Right hindlimb (tissue), 1 donor: ENCODE results near the gene CRYBG3.

ENCODE experiments used
- DNase-seq: peaks from one replicate; pipeline ENCODE4 v3.0.0-alpha.2; 2018

Gene CRYBG3

DNA sequence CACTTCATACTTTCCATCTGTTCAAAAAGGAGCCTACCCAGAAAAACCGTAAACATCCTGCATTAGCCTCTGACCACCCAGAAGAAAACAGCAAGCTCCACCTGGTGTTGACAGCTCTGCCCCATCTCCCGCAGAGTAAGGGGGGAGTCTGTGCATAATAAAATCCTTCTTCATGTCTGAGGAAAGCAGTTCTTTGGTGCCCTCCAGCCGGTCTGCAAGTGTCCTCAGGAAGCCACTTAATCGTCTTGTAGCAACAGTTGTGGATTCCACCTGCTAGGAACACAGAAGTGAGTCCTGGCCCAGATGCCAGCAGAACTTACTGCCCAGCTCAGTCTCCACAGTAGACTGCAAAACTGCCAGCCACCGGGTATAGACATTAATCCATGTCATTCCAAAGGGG lies 127.9 kb downstream of the CRYBG3 start:
- no peak for DNase-seq

DNA sequence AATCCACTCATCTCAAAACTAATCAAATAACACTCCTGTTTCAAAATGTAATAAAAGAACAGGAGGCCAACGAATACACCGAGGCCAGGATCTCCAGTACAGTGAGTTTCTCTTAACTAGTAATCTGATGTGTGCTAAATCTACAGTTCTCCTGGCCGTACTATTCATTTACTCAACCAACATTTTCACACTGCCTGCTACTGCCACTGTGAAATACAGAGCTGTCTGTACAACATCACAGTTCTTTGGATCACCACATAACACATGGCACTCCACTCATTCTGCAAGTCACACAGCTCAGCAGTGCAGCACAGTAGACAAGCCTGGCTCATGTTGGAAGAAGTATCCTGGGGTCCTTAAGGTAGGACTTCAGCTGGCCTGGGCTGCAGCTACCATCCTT lies 128.5 kb downstream of the CRYBG3 start:
- no peak for DNase-seq

DNA sequence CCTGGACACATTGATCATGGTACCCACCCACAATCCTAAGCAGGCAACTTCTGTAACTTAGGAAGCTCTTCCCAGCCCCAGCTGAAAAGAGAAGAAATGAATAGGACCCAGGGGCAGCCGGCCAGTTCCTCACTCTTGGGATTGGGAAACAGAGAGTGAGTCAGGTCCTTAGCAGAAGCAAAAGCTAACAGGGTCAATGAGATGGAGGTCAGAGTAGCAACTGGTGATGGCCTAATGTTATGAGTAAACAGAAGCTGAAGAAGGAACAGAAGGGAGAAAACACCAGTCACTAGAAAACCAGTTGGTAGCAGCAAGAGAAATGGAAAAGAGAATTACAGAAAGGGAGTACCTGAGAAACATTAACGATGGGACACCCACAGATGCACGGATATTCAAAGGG lies 130.5 kb downstream of the CRYBG3 start:
- DNase-seq, result no peak

DNA sequence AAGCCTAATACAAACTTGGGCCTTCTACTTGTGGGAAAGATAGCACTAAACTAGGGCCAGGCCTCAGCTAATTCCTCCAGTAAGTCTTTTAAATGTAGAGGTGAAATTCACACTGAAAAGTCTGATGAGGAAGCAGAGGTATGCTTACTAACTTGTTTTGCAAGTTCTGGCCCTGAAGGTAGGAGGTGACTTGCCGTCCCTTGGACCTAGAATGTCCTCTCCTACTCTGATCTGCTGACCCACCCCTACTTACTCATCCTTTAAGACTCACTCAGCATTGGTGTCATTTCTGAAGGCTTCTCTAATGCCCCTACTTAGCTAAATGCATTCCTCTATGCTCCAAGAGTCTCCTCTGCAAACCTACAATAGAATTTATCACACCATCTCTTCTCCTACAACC lies 131.1 kb downstream of the CRYBG3 start:
- DNase-seq, result no peak

DNA sequence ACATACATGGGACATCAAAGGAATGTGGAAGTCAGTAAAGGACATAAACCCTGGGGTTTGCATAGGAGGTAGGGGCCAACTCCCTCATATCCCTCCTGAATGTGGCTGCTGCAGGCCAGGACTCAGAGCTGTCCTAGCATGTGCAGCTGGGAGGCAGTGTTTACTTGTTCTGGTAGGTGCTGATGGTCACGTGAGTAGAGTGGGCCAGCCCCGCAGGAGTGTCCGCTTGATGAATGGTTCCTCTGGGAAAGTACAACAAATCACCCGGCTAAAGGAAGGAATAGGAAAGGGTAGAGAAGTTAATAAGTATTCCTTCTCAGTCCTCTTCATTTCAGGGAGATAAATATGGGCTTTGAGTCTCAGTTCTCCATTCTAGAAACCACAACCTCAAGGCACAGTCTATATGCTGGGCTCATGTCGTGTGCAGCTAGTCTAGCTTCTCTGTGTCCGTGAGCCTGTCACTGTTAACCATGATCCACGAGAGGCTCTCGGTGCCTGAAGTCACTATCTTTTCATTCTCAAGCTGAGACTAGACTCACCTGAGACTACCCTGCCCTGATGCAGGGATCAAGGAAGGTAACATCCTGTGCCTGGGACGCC lies 132.5 kb downstream of the CRYBG3 start:
- DNase-seq, result no peak

DNA sequence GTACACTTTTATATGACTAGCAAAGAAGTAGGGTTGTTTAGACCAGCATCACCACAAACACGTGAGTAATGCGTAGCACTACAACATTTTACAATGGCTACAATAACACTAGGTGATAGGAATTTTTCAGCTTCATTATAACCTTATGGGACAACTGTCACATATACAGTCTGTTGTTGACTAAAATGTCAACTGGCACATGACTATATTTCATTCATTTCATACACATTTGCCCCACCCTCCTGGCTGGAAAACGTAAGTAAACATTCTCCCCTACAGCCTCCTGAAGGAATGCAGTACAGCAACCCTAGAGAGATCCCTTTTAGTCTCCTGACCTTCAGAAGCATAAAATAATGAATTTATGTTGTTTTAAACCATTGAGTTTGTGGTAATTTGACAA lies 134.2 kb downstream of the CRYBG3 start:
- no peak for DNase-seq

DNA sequence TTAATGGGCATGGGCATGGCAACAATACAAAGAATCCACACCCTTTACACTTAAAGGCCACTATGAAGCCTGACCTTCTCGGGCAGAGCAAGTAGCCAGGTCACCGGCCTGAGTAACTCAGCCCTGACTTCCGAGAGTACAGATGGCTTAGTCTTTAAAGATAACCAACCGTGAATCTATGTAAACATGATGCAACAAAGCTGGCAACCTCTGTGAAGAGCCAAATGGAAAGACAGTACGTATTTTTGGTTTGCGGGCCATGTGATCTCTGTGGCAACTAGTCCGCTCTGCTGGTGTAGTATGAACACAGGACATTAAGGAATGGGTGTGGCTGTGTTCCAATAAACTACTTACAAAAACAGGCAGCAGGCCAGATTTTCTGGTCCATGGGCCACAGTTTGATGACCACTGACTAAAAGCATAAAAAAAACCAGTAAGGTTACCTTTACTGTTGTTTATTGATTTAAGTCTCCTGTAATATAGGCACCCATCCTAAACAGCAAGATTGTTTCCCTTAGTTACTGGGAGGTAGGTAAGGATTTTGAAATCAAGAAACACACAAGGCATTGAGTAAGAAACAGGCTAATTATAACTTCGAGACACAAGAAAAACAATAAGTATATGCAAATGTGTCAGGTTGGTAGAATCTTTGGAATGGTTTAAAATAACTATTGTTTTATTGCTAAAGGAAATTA lies 136.0 kb downstream of the CRYBG3 start:
- DNase-seq, result no peak

DNA sequence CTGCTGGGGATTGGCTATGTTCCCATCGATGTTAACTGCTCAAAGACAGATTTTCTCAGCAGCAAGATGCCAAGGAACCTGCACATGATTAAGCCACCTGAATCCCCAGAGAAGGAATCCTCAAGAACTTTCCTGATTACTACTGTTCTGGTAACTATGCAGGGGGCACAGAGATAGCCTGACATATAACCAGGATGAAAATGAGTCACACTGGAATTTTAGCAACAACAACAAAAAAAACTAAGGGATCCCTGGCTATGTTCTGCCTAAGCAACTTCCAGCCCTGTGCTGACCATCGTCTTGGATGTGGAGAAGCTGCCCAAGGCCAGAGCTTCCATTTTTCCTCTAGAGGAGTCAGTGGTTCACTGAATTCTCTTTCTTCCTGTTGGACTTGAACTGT lies 136.6 kb downstream of the CRYBG3 start:
- DNase-seq, result no peak

DNA sequence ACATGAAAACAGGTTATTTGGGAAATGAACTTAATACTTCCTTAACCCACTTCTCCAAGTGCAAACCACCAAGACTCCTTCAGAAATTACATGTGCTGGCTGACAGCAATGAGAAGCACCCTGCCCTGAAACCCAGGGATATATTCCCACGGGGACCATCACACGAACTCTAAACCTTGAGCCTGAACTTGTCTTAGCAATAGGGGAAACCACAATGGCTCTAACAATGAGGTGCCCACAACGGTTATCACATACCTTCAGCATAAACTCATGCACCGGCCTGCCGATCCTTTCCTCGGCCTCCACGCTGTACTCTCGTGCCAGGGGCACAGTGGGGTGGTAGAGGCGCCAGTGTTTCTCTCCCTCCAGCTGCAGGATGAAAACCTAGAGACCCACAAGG lies 137.0 kb downstream of the CRYBG3 start:
- DNase-seq, result no peak

DNA sequence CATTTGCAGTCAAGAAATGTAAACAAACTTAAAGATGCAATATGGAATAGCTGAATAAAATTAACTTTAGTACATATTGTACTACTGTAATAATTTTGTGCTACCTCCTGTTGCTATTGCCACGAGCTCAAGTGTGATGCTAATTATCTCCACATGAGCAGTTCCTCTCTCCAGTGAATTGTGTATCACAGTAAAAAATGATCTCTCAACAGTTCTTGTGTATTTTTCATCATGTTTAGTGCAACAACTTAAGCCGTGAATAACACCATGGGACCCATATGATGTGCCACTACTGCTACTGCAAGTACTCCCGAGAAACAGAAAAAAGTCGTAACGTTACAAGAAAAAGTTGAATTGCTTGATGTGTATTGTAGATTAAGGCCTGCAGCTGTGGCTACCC lies 138.1 kb downstream of the CRYBG3 start:
- no peak for DNase-seq

DNA sequence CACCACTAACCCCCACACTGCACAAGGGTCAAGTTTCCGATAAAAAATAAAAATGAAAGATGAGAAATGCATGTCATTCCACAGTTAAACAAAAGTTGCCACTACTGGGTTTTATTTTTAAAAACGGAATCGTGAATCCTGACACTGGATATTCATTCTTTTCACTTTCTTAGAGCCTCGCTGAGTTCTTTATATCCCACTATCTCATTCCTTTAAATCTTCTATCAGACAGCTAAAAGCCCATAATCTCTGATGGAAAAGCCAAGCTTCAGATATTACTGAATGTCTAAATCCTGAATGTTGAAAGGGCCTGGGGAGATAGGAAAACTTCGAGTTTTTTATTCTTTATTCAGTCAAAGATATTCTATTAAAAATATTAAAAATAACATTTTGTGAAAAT lies 138.7 kb downstream of the CRYBG3 start:
- DNase-seq, result no peak

DNA sequence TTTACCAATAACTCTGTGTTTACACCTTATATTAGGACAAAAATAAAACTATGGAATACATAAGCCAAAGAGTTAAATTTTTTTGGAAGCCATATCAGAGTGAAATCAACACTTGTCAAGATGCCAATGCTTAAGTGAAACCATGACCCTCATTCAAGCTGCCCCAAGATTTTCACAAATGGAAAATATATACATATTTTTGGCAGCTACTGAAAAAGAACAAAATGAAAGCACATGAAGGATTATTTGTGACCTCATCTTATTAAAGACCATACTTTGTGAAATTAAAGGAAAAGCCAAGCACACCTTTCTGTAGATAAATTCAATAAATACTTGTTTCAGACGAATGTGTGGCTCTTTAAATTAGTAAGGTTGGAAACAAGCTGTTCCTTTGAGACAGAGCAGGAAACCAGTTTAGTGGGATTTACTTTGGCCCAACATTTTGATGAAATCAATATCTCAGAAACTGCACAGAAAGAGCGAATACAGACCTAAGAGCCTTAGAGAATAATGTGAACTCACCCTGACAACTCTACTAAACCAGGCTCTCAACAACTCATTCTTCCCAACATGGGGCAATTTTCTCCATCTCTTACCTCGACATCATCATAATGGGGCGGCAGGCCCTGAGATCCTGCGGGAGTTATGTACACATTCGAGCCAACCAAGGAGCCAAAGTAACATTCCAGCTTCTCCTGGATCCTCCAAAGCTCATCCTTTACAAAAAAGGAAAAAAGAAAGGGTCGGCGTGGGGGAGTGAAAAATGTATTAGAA lies 139.4 kb downstream of the CRYBG3 start:
- peak; percentile 48 for DNase-seq

DNA sequence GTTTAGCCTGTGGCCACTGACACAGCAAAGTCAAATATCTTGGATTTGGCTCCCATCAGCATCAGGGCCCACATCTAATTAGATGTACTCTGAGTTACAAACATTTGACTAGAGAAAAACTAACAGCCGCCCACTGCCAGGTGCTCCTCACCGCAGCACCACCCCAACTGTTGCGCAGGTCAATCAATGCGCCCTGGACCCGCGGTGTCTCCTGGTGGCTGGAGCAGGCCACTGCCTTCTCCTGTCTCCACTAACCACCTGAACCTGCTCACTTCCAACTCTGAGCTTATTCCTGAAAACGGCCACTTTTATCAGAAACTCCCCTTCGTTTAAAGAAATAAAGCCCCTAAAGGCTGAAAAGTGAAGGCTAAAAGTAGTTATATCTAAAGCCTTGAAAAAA lies 146.2 kb downstream of the CRYBG3 start:
- DNase-seq, result no peak

DNA sequence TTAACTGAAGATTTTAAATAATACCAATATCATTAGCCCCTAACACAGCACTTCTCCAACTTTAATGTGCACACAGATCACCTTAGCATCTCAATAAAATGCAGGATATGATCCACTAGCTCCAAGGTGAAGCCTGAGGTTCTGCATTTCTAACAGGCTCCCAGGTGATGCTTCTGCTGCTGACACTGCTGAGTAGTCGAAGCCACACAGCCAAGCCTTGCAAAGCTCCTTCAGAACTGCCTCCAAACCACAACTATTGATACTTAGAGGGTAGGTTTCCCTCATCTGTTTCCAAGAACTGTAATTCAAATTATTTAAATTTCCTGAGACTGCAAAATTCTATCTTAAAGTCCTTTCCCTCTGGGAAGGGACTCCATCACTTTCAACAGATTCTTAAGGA lies 146.6 kb downstream of the CRYBG3 start:
- DNase-seq, result no peak

DNA sequence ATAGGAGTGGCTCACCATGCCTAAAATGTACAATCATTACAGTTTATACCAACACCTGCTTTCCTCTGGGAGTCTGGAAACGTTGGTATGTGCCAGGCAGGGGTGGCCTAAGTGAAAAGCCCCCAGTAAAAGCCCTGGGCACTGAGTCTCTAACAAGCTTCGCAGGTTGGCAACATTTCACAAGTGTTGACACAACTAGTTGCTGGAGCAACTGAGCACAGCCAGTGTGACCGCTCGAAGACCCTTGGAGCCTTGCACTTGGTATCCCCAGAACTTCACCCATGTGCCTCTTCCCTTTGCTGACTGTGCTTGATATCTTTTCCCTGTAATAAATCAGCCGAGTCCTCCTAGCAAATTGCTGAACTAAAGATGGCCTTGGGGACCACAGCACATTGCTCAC lies 147.7 kb downstream of the CRYBG3 start:
- DNase-seq, result no peak

DNA sequence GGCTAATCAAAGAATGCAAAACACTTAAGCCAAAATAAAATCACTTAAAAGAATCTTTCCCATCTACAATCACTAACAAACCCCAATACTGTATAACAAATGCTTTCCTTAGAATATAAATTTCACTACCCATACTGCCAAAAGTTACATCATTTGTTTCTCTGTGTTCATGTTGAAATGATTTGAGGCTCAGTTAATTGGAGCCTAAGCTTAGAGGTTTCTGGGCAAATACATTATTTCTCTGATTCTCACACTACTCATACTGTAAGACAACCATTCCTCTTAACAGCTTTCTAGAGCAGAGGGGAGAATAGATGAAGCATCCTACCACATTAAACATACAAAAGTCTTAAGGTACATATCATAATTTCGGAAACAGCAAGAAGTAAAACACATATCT lies 148.3 kb downstream of the CRYBG3 start:
- DNase-seq, result no peak

DNA sequence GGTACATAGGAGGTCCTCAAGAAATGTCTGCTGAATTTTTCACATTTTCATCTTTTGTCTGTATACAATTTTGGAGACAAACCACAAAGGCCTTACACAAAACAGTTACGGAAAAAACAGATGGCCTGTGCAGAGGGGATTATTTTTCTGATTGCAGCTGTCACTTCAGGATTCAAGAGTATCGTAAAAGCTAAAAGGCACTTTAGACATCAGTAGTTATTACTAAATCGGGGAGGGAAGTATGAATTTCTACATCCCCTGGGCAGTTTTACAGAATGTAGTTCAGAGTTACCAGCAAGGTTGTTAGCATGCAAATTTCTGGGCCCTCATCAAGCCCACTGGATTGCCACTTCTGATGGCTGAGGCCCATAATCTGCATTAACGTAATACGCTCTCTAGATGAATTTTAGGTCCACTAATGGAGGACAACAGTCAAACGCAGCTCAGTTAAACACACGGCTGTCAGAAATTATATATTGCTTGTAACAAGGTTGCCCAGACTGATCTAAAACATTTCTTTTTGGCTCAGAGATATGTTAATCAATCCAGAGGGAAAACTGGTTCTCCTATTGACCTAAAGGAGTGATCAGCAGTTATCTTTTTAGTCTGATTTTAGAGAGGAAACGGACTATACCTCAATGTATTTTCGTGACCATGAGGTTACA lies 149.3 kb downstream of the CRYBG3 start:
- DNase-seq, result no peak

DNA sequence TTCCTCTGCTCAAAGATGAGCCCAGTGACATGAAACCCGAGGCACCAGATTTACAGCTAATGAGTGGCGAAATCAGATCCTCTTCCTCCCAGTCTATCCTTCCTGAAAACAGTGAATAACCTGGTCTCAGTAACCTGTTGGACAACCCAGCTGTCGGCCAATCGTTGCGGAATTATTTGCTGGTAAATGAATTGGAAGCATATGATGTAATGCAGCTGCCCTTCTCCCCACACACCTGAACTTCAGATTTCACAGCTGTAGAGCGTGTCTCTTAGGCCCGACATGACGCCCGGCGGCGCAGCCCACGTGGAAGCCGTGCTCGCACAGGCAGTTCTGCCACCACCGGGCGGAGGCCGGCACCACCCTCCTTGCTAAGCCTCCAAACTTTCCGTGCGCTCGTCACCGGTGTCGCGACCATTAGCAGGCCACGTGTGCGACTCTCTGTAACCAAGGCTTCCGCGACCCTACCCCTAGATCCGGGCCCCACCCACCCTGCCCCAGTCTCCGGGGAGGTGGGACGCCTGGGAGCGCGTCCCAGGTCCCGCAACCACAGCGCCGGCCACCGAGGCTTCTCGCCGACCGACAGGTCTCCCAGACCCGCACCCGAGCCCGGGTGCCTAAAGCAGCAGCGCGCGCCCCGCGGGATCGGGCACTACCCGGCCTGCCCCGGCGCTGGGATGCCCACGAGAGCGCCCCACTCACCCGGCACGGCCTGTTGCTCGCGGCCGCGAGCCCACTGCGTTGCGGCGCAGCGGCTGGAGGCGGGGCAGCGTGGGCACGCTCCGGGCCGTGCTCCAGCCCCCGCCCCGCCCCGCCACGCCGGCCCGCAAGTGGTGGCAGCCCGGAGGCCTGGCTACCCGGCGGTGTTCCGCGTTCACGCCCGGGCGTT lies 150.1 kb downstream of the CRYBG3 start, which contains the start of gene RIOX2:
Gene RIOX2 (minus strand): TSS at position 753 of the 889 bp plus-strand sequence. CDS start 4,838 bp downstream, outside the sequence.
- DNase-seq, result peak; percentile 77

DNA sequence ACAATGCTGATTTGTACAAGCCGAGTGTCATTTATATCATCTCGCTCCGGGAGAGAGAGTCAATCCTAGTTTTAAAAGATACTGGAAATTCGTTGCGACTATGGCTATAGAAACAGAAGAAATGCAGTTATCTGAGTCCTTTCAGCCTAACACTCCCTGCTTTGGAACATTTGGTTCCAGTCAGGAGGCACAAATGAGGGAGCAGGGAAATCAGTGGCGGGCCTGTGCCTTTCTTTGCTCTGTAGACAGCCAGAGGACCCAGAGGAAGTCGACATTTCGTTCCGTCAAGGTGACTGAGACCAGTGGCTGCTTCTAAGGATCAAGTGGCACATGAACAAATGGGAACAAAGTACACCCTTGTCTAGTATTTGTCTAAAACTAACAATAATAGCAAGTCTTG lies 151.2 kb downstream of the CRYBG3 start:
- no peak for DNase-seq

DNA sequence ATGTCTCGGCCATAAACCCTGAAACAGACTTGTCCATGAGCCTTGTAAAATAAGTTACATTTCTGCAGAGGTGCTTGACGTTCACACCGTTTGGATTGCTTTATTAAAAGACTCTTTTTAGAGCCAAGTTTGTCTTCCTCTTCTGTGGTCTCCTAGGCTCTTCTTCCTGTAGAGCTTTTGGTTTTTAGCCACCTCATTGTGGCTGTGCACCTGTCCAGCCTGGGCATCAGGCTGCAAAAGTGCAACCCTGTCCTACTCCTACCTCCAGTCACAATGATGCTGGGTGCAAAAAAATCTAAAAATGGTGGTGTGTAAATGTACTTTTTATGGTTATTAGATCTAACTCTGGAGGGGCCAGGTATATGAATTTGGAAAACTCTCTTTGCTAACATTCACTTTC lies 153.2 kb downstream of the CRYBG3 start:
- no peak for DNase-seq

DNA sequence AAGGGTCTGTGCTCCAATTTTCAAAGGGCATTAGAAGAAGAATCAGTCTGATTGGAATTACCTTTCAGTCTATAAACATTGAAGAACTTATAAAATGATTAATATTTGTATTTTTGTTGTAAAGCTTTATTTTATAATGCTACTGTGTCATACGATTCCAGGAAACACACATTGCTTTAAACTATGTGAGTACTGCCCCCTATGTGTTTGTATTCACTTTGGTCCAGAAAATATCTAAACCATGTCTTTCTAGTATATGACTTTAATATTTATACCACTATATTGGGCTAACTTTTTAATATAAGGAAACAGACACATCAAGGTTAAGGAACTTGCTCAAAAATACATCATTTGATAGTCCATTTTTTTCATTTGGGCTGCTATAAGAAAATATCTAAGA lies 153.7 kb downstream of the CRYBG3 start:
- no peak for DNase-seq

DNA sequence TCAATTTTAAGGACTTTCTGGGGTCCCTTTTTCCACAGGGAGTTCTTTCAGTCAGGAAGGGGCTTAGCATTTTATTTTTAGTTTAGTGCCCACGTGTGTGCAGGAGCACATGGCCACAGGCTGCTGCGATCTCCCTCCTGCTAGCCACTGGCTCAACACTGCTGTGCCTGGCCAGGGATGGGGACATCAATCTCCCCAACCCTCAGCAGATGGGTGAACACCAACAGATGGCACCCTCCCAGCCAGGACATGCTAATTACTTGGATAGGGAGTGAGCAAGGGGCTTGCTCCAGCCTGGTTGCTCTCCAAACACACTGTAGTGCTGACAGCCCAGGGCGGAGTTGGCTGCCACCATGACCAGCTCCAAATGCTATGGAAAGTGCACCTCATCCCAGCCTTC lies 157.8 kb downstream of the CRYBG3 start:
- peak; percentile 45 for DNase-seq

DNA sequence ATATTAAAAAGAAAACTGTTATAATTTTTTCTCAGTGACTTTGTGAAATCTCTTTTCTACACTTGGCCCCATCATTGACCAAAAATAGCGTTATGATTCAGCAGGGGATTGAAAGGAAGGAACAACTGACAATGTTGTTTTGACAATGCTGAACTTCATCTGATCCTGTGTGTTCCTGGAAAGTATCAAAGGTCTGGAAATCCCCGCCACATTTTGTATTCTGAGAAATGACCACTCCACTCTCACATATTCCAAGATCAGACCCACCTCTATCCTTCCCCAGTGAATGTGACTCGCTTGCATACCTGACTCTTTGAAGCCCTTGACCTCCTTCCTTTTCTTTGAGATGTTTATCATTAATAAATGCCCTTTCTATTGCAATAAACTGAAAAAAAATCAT lies 160.1 kb downstream of the CRYBG3 start:
- peak; percentile 36 for DNase-seq
